ENCODE results near the gene EPS8L2.

EPS8L2 gene

DNA sequence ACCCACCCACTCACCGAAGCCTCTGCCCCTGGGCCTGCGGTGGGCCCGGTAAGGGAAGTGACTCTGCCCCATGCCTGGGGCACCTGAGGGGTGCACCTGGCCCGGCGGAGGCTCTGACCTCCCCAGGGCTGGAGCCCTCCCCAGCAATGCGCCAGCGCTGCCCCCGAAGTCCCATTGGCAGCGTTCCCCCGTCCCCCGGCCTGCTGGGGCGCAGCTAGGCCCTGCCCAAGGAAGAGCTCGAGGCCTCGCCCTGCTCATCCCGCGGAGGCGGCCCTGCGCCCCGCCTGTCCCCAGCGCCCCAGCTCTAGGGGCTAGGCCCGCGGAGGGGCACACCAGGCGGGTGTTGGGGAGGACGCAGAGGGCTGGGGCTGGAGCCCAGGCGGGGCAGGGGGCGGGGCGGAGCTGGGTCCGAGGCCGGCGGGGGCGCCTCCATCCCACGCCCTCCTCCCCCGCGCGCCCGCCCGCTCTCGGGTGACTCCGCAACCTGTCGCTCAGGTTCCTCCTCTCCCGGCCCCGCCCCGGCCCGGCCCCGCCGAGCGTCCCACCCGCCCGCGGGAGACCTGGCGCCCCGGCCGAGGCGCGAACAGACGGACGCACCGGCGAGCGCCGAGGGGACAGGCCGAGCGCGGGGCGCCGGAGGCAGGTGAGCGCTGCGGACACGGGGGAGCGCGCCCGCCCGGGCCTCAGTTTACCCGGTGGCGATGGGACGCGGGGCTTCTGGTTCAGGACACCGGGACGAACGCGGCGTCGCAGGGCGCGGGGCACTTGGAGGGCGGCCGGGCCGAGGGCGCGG is at the start of gene EPS8L2:
Gene EPS8L2, plus strand, starts transcription at position 586 of the 793 bp plus-strand sequence. CDS start 3,177 bp downstream, outside the sequence.
- no peaks in the 10 kb centered on the region for H3K9me3 Mint-ChIP-seq
- peaks cover 33% of the 10 kb centered on the region for H3K4me1 Mint-ChIP-seq
- ATAC-seq, result peak; percentile 52
- no peak for DNase-seq
- H3K4me3 Mint-ChIP-seq, result peak within 1 kb of the TSS; percentile 42 to 71
- H3K27ac Mint-ChIP-seq, result no peak within 1 kb of the TSS
- peaks cover 39% of the 10 kb centered on the region for H3K27me3 Mint-ChIP-seq

DNA sequence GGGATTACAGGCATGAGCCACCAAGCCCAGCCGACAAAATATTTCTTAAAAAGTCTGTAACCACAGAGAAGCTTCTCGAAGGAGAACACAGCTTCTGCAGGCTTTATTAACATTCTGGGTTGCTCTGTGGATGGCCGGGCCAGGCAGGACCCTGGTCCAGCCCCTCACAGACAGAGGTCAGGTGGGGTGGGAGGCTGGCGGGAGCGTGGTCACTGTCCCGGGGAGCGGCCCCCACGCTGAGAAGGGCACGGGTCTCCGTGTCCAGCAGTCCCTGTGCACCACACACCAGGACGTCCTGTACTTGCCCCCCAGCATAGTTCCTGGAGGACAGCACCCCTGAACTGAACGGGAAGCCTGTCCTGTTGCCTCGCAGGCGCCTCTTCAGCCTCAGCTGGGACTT is 49.6 kb upstream of the EPS8L2 start:
- no peak for ATAC-seq
- Mint-ChIP-seq H3K9me3 (no peaks in the 10 kb centered on the region), H3K4me3 (no peak overlapping the region), H3K27me3 (no peaks in the 10 kb centered on the region), H3K27ac (no peak overlapping the region), H3K4me1 (no peaks in the 10 kb centered on the region)
- no peak for DNase-seq

DNA sequence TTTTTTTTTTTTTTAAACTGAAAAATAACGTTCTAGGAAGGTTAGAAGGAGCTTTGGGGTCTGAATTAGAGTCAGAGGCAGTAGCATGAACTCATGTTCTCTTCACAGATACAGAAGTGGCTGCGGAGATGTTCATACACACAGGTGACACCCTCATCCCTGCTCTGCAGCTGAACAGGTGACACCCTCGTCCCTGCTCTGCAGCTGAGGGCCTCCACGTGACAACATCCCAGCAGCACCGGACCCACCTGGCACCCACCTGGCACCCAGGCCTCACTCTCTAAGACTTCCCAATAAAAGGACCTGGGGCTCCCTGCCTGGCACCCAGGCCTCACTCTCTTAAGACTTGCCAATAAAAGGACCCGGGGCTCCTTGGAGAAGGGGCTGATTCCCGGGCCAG is 49.2 kb upstream of the EPS8L2 start:
- no peak overlapping the region for H3K4me3 Mint-ChIP-seq
- H3K27ac Mint-ChIP-seq, result no peak overlapping the region
- H3K4me1 Mint-ChIP-seq, result no peaks in the 10 kb centered on the region
- H3K27me3 Mint-ChIP-seq, result no peaks in the 10 kb centered on the region
- no peaks in the 10 kb centered on the region for H3K9me3 Mint-ChIP-seq
- no peak for ATAC-seq
- no peak for DNase-seq

DNA sequence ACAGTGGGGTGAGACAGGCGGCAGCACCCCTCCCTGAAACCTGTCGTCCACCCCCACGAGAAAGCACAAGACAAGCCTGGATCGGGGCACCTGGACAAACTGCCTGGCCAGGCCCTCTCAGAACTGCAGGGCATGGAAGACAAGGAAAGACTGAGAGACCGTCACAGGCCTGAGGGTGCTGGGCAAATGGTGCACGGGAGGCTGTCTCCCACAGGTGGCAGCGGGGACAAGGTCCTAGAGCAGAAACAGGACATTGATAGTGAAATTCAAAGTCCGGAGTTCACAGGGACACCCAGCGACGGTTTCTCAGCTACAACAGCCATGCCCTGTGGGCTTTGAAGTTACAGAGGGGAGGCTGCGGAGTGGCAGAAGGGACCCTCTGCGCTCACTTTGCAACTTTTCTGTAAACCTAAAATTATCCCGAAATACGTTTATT is 48.3 kb upstream of the EPS8L2 start:
- no peak for DNase-seq
- no peaks in the 10 kb centered on the region for H3K9me3 Mint-ChIP-seq

DNA sequence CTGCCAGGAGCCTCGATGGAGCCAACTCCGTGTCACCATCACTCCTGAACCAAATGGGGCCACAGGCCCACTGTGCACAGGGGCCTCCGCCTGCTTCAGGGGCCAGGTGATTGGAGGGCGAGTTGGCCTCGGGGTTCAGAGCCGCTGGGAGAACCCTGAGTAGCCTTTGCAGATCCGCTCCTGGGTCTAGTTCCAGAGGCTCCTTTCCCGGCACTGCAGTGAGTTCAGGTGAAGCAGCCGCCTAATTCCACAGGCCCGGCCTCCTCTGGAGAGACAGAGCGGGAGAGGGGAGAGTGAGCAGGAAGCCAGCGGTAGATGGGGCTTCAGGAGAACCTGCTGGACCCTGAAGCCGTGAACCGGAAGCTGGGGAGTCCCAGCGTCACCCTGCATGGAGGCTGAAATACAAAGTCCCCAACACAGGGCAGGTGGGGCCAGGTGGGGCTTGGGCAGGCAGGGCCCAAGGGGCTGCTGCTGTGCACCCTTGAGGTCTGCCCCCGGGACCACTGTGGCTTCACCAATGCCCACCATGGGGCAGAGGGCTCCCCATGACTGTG is 46.4 kb upstream of the EPS8L2 start:
- no peak for ATAC-seq
- no peaks in the 10 kb centered on the region for H3K9me3 Mint-ChIP-seq
- H3K4me3 Mint-ChIP-seq, result no peak overlapping the region
- no peak for DNase-seq
- H3K4me1 Mint-ChIP-seq, result peaks cover 7% of the 10 kb centered on the region
- H3K27me3 Mint-ChIP-seq, result no peaks in the 10 kb centered on the region
- H3K27ac Mint-ChIP-seq, result no peak overlapping the region

More for the DNA sequence above, 48.3 kb upstream of the EPS8L2 start:
- Mint-ChIP-seq H3K27ac (peak overlapping the region in 1 of 2 donors; percentile 87), H3K4me1 (peaks cover 4% of the 10 kb centered on the region), H3K27me3 (no peaks in the 10 kb centered on the region), H3K4me3 (no peak overlapping the region)
- no peak for ATAC-seq

DNA sequence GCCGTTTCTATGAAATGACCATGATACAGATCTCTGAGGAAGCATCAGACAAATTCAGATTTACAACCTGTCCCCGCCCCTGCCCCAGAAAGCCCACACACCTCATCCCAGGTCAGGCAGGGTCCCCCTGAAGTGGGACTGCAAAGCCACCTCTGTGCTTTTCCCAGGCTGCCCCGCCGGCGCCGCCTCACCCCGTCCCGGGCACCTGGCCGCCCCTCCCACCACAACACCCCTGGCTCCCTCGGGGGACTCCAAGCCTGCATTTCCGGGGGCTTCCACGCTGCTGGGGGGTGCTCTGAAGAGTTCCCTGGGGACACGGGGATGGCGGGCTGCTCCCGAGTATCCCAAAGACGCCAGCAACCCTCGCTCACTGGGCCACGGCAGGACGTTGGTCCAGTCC is 45.8 kb upstream of the EPS8L2 start:
- H3K27me3 Mint-ChIP-seq, result no peaks in the 10 kb centered on the region
- no peaks in the 10 kb centered on the region for H3K9me3 Mint-ChIP-seq
- ATAC-seq (no peak), DNase-seq (no peak)
- H3K4me3 Mint-ChIP-seq, result no peak overlapping the region
- no peak overlapping the region for H3K27ac Mint-ChIP-seq
- peaks cover 7% of the 10 kb centered on the region for H3K4me1 Mint-ChIP-seq

DNA sequence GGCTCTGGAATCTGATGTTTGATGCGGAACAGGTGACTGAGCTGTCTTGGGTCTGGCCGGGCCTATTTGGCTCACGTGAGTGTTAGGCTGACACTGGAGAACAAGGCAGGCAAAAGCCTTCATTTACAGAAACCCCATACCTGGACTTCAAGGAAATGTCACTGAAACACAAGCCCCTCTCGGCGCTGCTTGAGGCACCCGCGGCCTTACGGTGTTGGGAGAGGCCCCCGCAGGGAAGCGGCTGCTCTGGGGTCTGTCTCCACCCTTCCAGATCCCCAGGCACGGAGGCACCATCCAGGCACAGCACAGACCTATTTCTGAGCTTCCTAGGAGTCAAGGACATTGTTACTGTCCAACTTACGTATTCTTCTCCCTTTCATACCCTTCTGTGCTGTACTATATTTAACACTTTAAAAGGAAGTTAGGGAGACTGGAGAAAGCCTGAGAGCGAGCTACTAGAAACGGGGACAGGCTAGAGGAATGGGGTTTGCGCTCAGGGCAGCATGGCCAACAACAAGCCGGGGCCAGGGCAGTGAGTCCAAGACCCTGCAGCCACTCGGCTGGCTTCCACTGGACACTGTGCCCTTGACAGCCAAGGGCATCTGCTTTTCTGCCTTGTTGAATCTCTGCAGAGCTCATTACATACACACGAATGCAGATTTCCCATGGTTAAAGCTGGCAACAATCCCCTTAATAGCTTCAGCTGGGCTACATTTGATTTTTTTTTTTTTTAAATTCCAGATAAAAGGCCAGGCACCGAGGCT is 45.2 kb upstream of the EPS8L2 start:
- no peaks in the 10 kb centered on the region for H3K27me3 Mint-ChIP-seq
- no peak overlapping the region for H3K27ac Mint-ChIP-seq
- ATAC-seq, result no peak
- no peak overlapping the region for H3K4me3 Mint-ChIP-seq
- H3K4me1 Mint-ChIP-seq, result peaks cover 7% of the 10 kb centered on the region
- no peak for DNase-seq
- no peaks in the 10 kb centered on the region for H3K9me3 Mint-ChIP-seq

DNA sequence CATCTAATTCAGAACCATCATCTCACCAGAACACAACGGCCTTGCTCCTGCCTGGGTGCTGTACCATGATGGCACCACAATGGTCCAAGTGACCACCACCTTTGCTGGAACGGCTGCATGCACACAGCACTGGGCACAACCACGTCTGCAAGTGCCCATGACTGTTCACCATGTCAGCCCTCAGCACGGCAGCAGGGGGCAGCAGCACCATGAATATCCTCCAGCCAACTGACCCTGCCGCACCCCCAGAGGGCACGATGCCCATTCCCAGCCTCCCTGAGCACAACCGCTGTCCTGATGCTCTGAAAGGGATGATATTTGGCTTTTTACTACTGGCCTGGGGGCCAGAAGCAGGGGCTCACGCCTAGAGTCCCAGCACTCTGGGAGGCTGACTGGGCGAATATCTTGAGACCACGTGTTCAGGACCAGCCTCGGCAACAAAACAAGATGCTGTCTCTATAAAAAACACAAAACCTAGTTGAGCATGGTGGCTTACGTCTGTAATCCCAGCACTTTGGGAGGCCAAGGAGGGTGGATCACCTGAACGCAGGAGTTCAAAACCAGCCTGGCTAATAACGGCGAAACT is 43.2 kb upstream of the EPS8L2 start:
- Mint-ChIP-seq H3K9me3 (no peaks in the 10 kb centered on the region), H3K27me3 (no peaks in the 10 kb centered on the region), H3K4me3 (no peak overlapping the region), H3K4me1 (peaks cover 7% of the 10 kb centered on the region), H3K27ac (no peak overlapping the region)
- peak in 1 of 2 donors; percentile 41 for DNase-seq
- peak; percentile 79 for ATAC-seq

DNA sequence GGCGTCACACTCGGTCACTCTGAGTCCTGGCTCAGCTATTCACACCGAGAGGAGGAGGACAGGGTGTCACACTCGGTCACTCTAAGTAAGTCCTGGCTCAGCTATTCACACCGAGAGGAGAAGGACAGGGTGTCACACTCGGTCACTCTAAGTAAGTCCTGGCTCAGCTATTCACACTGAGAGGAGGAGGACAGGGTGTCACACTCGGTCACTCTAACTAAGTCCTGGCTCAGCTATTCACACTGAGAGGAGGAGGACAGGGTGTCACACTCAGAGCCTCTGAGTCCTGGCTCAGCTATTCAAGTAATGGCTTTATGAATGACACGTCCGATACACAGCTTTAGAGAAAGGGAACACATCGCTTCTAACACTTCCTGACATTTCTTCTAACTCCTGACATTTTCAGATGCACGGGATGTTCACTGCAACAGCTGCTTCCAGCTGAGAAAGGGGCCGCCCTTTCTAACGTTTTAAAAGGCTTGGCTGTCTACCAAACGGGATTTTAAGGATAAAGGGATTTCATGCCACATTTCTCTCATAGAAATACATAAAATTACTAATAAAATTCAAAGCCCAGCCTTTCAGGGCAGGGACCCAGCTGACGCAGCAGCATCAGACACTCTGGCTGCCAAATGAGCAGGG is 40.8 kb upstream of the EPS8L2 start:
- no peak for ATAC-seq
- Mint-ChIP-seq H3K27me3 (no peaks in the 10 kb centered on the region), H3K9me3 (no peaks in the 10 kb centered on the region), H3K4me3 (no peak overlapping the region), H3K4me1 (peaks cover 7% of the 10 kb centered on the region), H3K27ac (peak overlapping the region in 1 of 2 donors; percentile 67)
- DNase-seq, result no peak

DNA sequence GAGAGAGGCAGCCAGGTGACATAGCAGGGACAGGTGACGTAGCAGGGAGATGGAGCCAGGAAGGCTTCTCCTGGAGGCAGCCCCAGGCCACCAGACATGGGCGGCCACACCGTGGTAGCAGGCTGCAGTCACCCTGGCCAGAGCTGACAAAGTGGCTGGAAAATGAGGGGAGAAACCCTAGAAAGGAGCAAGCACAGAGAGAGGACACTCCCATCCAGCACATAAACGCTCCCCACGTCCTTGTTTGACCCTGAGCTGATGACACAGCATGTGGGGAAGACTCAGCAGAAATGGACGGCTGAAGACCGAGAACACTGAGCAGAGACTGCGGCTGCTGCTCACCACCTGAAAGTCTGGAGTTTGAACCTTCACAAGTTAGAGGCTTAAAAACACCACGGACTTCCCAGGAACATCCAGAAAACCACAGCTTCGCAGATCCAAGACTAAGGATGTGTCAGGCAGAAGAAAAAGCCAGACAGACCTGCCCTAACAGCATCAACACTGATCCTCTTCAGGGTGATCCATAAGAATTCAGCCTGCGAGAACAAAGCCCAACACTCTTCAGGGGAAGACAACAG is 40.2 kb upstream of the EPS8L2 start:
- Mint-ChIP-seq H3K4me3 (no peak overlapping the region), H3K27ac (peak overlapping the region in 1 of 2 donors; percentile 27), H3K27me3 (no peaks in the 10 kb centered on the region), H3K9me3 (no peaks in the 10 kb centered on the region), H3K4me1 (peaks cover 7% of the 10 kb centered on the region)
- no peak for ATAC-seq
- no peak for DNase-seq

DNA sequence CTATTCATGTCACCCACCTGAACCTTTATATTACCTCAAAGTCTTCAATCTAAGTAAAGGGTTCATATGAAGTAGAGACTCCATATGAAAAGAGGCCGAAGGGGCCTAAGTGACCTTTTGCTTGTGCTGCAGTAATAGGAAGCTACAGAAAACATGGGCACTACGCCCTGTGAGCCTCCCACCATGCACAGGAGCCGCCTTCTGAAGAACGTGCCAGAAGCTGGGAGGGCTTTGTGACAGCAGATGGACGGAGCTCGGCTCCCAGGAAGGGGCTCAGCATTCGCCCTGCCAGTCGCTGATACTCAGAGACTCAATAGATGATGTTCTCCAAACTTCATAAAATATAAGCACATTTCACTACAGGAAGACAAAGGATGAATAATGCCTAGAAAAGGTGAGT is 32.2 kb upstream of the EPS8L2 start:
- no peaks in the 10 kb centered on the region for H3K4me1 Mint-ChIP-seq
- DNase-seq, result no peak
- ATAC-seq, result no peak
- H3K4me3 Mint-ChIP-seq, result no peak overlapping the region
- H3K27me3 Mint-ChIP-seq, result no peaks in the 10 kb centered on the region
- peak overlapping the region in 1 of 2 donors; percentile 92 for H3K27ac Mint-ChIP-seq
- no peaks in the 10 kb centered on the region for H3K9me3 Mint-ChIP-seq

DNA sequence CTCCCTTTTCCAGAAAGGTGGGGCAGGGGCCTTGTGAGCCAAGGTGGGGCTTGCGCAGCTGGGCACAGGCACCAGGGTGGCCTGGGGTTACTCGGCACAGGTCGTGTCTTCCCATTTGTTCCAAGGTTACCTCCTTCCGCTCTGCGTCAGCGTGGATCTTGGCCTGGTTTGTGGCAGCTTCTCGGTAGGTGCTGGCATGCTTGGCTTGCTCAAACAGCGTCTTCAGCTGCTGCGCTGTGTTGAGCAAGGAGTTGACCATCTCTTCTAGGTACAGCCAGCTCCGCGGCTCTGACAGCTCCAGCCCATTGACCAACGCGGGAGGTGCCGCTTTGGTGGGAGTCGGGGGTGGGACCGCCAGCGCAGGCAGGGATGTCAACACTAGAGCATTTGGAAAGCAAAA is 31.6 kb upstream of the EPS8L2 start:
- Mint-ChIP-seq H3K27me3 (no peaks in the 10 kb centered on the region), H3K9me3 (no peaks in the 10 kb centered on the region), H3K4me3 (no peak overlapping the region), H3K27ac (peak overlapping the region in 1 of 2 donors; percentile 86), H3K4me1 (no peaks in the 10 kb centered on the region)
- no peak for DNase-seq
- no peak for ATAC-seq

DNA sequence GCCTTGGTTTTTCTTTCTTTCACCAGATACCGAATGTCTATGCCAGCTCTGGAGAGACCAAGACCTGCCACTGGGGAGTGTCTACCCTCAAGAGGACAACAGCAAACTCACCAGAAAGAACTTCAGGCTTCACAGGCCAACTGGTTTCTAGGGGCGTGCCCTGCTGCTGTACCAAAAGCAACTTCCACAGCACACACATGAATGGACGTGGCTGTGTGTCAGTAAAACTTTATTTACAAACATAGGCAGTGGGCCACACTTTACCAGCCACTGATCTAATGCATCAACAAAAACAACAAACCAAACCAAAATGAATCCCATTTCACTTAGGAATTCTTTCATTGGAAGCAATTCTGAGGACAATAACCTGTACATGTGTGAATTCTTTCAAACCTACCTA is 27.7 kb upstream of the EPS8L2 start:
- no peaks in the 10 kb centered on the region for H3K9me3 Mint-ChIP-seq
- DNase-seq (no peak), ATAC-seq (no peak)
- peaks cover 23% of the 10 kb centered on the region for H3K4me1 Mint-ChIP-seq
- H3K27me3 Mint-ChIP-seq, result no peaks in the 10 kb centered on the region
- no peak overlapping the region for H3K4me3 Mint-ChIP-seq
- H3K27ac Mint-ChIP-seq, result no peak overlapping the region

DNA sequence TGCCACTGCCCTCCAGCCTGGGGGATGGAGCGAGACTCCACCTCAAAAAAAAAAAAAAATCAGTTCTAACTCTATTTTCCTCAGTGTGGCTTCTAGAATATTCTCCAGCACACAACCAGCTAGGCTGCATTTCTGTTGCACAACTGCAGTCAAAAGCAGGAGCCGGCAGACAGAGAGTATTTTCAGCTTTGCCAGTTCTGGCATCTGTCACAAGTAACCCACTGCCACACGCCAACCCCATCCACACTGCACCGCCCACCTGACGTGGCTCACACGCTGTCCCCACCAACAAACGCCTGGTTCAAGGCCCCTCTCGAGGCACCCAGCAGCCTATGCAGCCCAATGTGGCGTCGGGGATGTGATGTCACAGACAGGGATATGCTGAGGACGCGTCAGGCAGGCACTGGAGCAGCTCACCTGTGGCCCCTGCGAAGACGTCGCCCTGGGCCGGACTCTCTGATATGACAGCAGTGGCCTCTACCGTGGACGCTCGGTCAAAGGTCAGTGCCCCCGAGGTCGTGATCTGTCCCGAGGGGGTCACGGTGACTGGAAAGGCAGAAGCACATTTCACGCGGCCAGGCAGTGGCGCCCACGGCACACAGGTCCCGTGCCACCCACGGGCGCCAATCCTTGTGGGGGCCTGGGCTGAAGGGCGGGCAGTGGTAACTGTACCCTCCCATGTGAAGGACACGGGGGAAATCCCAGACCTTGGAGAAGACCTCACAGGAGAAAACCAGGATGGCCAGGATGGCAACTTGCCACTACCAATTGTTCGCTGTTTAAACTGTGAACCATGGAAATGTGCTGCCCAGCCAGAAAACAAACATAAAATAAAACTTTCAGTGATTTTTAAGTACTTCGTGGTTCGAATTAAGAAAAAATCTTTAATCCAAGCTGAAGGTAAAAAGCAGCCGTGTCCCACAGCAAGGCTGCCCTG is 26.5 kb upstream of the EPS8L2 start:
- H3K4me3 Mint-ChIP-seq, result no peak overlapping the region
- no peak overlapping the region for H3K27ac Mint-ChIP-seq
- no peaks in the 10 kb centered on the region for H3K27me3 Mint-ChIP-seq
- H3K4me1 Mint-ChIP-seq, result peaks cover 23% of the 10 kb centered on the region
- no peak for ATAC-seq
- H3K9me3 Mint-ChIP-seq, result no peaks in the 10 kb centered on the region
- DNase-seq, result no peak

All from stimulated activated naive CD8-positive, alpha-beta T cell treated with anti-CD3 and anti-CD28 coated beads, Interleukin-15, amount 100 ng/mL, for 72 hours (primary cell).